Neural progenitor cell (in vitro differentiated cells): Measurements from ENCODE around the gene SYNJ2. TPM values are rescaled to one million over a fixed set of nuclear protein-coding genes. Genes with fewer than 3 reads are reported as not detected.

Source experiments
- DNase-seq: peaks from one replicate; pipeline ENCODE4 v3.0.0-alpha.2; 2016; ENCODE audit warnings: low spot score
- H2AFZ ChIP-seq: fragments of 200-600 bp; sonication (generic); replicated peaks from 2 replicates; pipeline ENCODE4 v1.6.1; 2016; ENCODE audit warnings: antibody characterized with exemption
- H3F3A ChIP-seq: fragments of 200-600 bp; sonication (generic); 2 replicates; pipeline ENCODE4 v1.6.1; 2016; ENCODE audit warnings: antibody characterized with exemption, low read depth
- H3K27ac ChIP-seq: fragments of 200-600 bp; sonication (generic); 2 replicates; pipeline ENCODE4 v1.5.1; 2016; ENCODE audit warnings: mild to moderate bottlenecking
- H3K27me3 ChIP-seq: fragments of 200-600 bp; sonication (generic); 2 replicates; pipeline ENCODE4 v1.6.1; 2016; ENCODE audit warnings: mild to moderate bottlenecking, moderate library complexity
- H3K36me3 ChIP-seq: fragments of 200-600 bp; sonication (generic); 2 replicates; pipeline ENCODE4 v1.5.1; 2016
- H3K4me1 ChIP-seq: fragments of 200-600 bp; sonication (generic); 2 replicates; pipeline ENCODE4 v1.6.1; 2016; ENCODE audit warnings: mixed run types
- H3K4me2 ChIP-seq: fragments of 200-600 bp; sonication (generic); 2 replicates; pipeline ENCODE4 v1.6.1; 2016
- H3K4me3 ChIP-seq: fragments of 200-600 bp; sonication (generic); 2 replicates; pipeline ENCODE4 v1.5.1; 2016
- H3K79me2 ChIP-seq: fragments of 200-600 bp; sonication (generic); 2 replicates; pipeline ENCODE4 v1.6.1; 2016; ENCODE audit warnings: low read depth
- H3K9ac ChIP-seq: fragments of 200-600 bp; sonication (generic); 2 replicates; pipeline ENCODE4 v1.6.1; 2016
- H3K9me3 ChIP-seq: fragments of 200-600 bp; sonication (generic); 2 replicates; pipeline ENCODE4 v1.5.1; 2016; ENCODE audit warnings: low read depth
- H4K20me1 ChIP-seq: fragments of 200-600 bp; sonication (generic); 2 replicates; pipeline ENCODE4 v1.6.1; 2016; ENCODE audit warnings: low read depth
- H3K27ac Mint-ChIP-seq: 3 replicates; pipeline ENCODE4 v1.8.0; 2021; ENCODE audit warnings: mixed read lengths
- H3K27me3 Mint-ChIP-seq: 2 replicates; pipeline ENCODE4 v1.8.0; 2022; ENCODE audit warnings: low read depth, mild to moderate bottlenecking, inconsistent platforms, moderate library complexity, mixed read lengths; ENCODE audit not compliant: insufficient read depth
- H3K36me3 Mint-ChIP-seq: 3 replicates; pipeline ENCODE4 v1.8.0; 2021; ENCODE audit warnings: mixed read lengths
- H3K4me1 Mint-ChIP-seq: 3 replicates; pipeline ENCODE4 v1.8.0; 2021; ENCODE audit warnings: mixed read lengths
- H3K4me3 Mint-ChIP-seq: 3 replicates; pipeline ENCODE4 v1.8.0; 2021; ENCODE audit warnings: mild to moderate bottlenecking, moderate library complexity, mixed read lengths
- H3K9me3 Mint-ChIP-seq: 3 replicates; pipeline ENCODE4 v1.8.0; 2020; ENCODE audit warnings: mixed read lengths
- EZH2 ChIP-seq: fragments of 200-600 bp; sonication (generic); IDR thresholded peaks from 2 replicates; pipeline ENCODE4 v1.6.1; 2017; ENCODE audit warnings: antibody characterized with exemption, mild to moderate bottlenecking, moderate library complexity
- EZH2phosphoT487 ChIP-seq: fragments of 200-600 bp; sonication (generic); IDR thresholded peaks from 2 replicates; pipeline ENCODE4 v1.6.1; 2017; ENCODE audit warnings: antibody characterized with exemption
- total RNA-seq: library from RNA; depleted of rRNA; stranded (reverse); fragments of >200 nt; gene quantifications from 2 replicates; pipeline ENCODE4 v1.2.3, GENCODE V29; 2015; ENCODE audit warnings: low replicate concordance
- TF ChIP-seq, protein P1 (sequence below): fragments of 200-600 bp; sonication (generic); IDR thresholded peaks from 2 replicates; pipeline ENCODE4 v1.5.1; 2017; ENCODE audit warnings: antibody characterized with exemption, mild to moderate bottlenecking

Gene SYNJ2
- total RNA-seq, 1 donor from 2014 or later = 4.8 TPM

DNA sequence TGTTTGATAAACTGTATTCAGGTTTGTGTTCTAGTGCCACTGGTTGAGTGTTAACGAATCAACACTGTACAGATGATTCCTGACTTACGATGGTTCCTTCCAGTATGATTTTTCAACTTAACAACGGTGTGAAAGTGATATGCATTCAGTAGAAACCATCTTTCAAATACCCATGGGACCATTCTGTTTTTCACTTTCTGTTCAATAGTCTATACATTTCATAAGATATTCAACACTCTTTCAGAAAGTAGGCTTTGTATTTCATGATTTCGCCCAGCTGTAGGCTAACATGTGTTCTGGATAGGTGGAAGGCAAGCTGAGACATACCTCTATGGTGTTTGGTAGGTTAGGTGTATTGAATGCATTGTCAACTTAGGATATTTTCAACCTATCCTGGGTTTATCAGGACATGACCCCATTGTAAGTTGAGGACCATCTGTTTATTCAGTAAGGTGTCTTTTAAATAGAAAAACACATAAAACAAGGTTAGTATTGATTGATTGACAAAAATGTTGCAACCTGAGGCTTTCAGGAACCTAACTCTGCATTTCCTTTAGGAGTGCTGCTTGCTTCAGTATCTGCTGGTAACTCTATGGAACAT, 32.3 kb downstream of the SYNJ2 start:
- Mint-ChIP-seq H3K36me3 (no peaks in the 10 kb centered on the region), H3K9me3 (peaks cover 7% of the 10 kb centered on the region), H3K4me1 (peaks cover 8% of the 10 kb centered on the region), H3K27me3 (peaks cover 14% of the 10 kb centered on the region), H3K27ac (no peak overlapping the region), H3K4me3 (no peak overlapping the region)
- Histone ChIP-seq H3F3A (no peaks in the 10 kb centered on the region), H3K36me3 (no peaks in the 10 kb centered on the region), H3K9ac (no peak overlapping the region), H4K20me1 (no peaks in the 10 kb centered on the region), H3K79me2 (no peaks in the 10 kb centered on the region), H3K9me3 (no peaks in the 10 kb centered on the region), H3K4me3 (no peak overlapping the region), H3K4me1 (peaks cover 3% of the 10 kb centered on the region), H2AFZ (no peak overlapping the region), H3K4me2 (no peak overlapping the region), H3K27ac (no peak overlapping the region), H3K27me3 (no peaks in the 10 kb centered on the region)
- DNase-seq = no peak
- TF ChIP-seq, protein P1, sequence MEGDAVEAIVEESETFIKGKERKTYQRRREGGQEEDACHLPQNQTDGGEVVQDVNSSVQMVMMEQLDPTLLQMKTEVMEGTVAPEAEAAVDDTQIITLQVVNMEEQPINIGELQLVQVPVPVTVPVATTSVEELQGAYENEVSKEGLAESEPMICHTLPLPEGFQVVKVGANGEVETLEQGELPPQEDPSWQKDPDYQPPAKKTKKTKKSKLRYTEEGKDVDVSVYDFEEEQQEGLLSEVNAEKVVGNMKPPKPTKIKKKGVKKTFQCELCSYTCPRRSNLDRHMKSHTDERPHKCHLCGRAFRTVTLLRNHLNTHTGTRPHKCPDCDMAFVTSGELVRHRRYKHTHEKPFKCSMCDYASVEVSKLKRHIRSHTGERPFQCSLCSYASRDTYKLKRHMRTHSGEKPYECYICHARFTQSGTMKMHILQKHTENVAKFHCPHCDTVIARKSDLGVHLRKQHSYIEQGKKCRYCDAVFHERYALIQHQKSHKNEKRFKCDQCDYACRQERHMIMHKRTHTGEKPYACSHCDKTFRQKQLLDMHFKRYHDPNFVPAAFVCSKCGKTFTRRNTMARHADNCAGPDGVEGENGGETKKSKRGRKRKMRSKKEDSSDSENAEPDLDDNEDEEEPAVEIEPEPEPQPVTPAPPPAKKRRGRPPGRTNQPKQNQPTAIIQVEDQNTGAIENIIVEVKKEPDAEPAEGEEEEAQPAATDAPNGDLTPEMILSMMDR = no peak
- TF ChIP-seq EZH2phosphoT487 (no peak), EZH2 (no peak)

DNA sequence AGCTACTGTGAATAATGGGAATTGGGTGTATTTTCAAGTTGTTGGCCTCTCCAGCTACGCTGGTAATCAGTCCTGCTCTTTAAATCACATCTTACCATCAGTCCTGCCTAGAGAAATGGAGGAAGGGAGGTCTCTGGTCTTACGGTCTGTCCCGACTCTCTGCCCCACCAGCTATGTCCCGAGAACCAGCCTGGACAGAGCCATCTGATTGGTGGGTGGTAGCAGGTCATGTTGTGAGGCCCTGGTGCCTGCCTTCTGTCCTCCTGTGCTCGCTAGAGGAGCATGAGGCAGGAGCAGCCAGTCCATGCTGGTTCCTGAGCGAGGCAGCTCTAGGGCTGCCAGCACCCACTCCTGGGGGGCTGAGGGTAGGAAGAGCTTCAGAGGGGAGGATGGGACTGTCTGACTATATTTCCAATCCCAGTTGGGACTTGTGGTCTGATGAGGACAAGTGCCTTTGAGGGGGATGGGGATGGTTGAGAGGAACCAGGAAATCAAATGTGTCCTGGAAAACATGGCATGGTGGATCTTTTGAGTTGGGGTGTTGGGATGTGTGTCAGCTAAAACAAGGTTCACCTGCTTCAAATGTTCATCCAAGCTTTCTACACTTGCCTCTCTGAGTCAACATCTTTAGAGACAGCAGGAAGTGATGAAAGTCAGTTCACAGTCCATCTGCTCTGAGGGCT, 33.0 kb downstream of the SYNJ2 start:
- no peak overlapping the region for H3K4me3 Mint-ChIP-seq
- Histone ChIP-seq H3K4me1 (peaks cover 3% of the 10 kb centered on the region), H3K27me3 (no peaks in the 10 kb centered on the region), H3K4me3 (no peak overlapping the region), H3K9me3 (no peaks in the 10 kb centered on the region), H3K27ac (no peak overlapping the region), H3K9ac (no peak overlapping the region), H4K20me1 (no peaks in the 10 kb centered on the region), H3K36me3 (no peaks in the 10 kb centered on the region), H3K4me2 (no peak overlapping the region), H2AFZ (no peak overlapping the region), H3K79me2 (no peaks in the 10 kb centered on the region), H3F3A (no peaks in the 10 kb centered on the region)
- peaks cover 7% of the 10 kb centered on the region for H3K9me3 Mint-ChIP-seq
- peaks cover 14% of the 10 kb centered on the region for H3K27me3 Mint-ChIP-seq
- no peak for DNase-seq
- H3K4me1 Mint-ChIP-seq = peaks cover 8% of the 10 kb centered on the region
- TF ChIP-seq EZH2 = no peak
- TF ChIP-seq EZH2phosphoT487 = no peak
- TF ChIP-seq, protein P1 = no peak
- no peak overlapping the region for H3K27ac Mint-ChIP-seq
- H3K36me3 Mint-ChIP-seq = no peaks in the 10 kb centered on the region

DNA sequence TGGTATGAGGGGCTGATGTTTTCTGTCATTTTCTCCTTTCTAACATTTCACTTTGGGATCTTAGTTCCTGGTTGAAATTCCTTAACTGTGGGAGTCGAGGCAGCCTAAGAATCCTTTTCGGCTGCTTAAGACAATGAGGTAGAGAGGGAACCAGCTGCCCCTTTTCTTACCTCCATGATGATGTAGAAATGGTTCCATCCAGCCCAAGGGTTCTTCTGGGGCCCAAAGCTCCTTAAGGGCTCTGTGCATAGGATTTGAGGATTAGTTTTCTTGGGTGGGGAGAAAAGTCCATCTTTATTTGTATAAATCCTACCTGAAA, 33.5 kb downstream of the SYNJ2 start:
- Histone ChIP-seq H4K20me1 (no peaks in the 10 kb centered on the region), H3K36me3 (no peaks in the 10 kb centered on the region), H3K27ac (no peak overlapping the region), H3K9me3 (no peaks in the 10 kb centered on the region), H2AFZ (no peak overlapping the region), H3K4me1 (peaks cover 3% of the 10 kb centered on the region), H3K27me3 (no peaks in the 10 kb centered on the region), H3K4me2 (no peak overlapping the region), H3K9ac (no peak overlapping the region), H3F3A (no peaks in the 10 kb centered on the region), H3K4me3 (no peak overlapping the region), H3K79me2 (no peaks in the 10 kb centered on the region)
- no peak for TF ChIP-seq EZH2
- TF ChIP-seq, protein P1 = no peak
- TF ChIP-seq EZH2phosphoT487 = no peak
- H3K4me3 Mint-ChIP-seq = no peak overlapping the region
- peaks cover 7% of the 10 kb centered on the region for H3K9me3 Mint-ChIP-seq
- H3K36me3 Mint-ChIP-seq = no peaks in the 10 kb centered on the region
- peaks cover 15% of the 10 kb centered on the region for H3K27me3 Mint-ChIP-seq
- no peak overlapping the region for H3K27ac Mint-ChIP-seq
- DNase-seq = no peak
- peaks cover 9% of the 10 kb centered on the region for H3K4me1 Mint-ChIP-seq
